Neuronal stem cell (in vitro differentiated cells): ENCODE results near the gene ALDOC.

Source experiments
- DNase-seq: peaks from one replicate; pipeline ENCODE4 v3.0.0-alpha.2; 2013; ENCODE audit warnings: low spot score
- H2AFZ ChIP-seq: one replicate; pipeline ENCODE4 v1.6.1; 2013; ENCODE audit warnings: mild to moderate bottlenecking, low read length, inconsistent platforms
- H2AK5ac ChIP-seq: 2 replicates; pipeline ENCODE4 v1.6.1; 2013; ENCODE audit warnings: low read depth, mild to moderate bottlenecking, inconsistent platforms, low read length, moderate library complexity, mixed read lengths
- H2BK120ac ChIP-seq: 2 replicates; pipeline ENCODE4 v1.6.1; 2013; ENCODE audit warnings: low read depth, mild to moderate bottlenecking, inconsistent platforms, low read length, moderate library complexity, mixed read lengths
- H2BK12ac ChIP-seq: one replicate; pipeline ENCODE4 v1.6.1; 2013; ENCODE audit warnings: low read length, inconsistent platforms
- H2BK15ac ChIP-seq: 2 replicates; pipeline ENCODE4 v1.6.1; 2013; ENCODE audit warnings: mild to moderate bottlenecking, low read length, inconsistent platforms, mixed read lengths
- H2BK5ac ChIP-seq: one replicate; pipeline ENCODE4 v1.6.1; 2013; ENCODE audit warnings: inconsistent platforms, mild to moderate bottlenecking, low read length, moderate library complexity
- H3K14ac ChIP-seq: one replicate; pipeline ENCODE4 v1.6.1; 2013; ENCODE audit warnings: low read length, inconsistent platforms
- H3K18ac ChIP-seq: 2 replicates; pipeline ENCODE4 v1.6.1; 2013; ENCODE audit warnings: low read length, inconsistent platforms
- H3K23ac ChIP-seq: 2 replicates; pipeline ENCODE4 v1.6.1; 2013; ENCODE audit warnings: low read depth, mild to moderate bottlenecking, mixed read lengths, low read length, inconsistent platforms; ENCODE audit not compliant: poor library complexity
- H3K27ac ChIP-seq: replicated peaks from 3 replicates; pipeline ENCODE4 v1.5.1; 2013; ENCODE audit warnings: low read length, inconsistent platforms
- H3K27me3 ChIP-seq, 3 experiments: 2 replicates each; pipeline ENCODE4 v1.6.1; 2013; ENCODE audit warnings: low read length in 3 of 3, mild to moderate bottlenecking in 2 of 3, inconsistent platforms in 1 of 3, low read depth in 1 of 3, mixed read lengths in 1 of 3, moderate library complexity in 1 of 3; ENCODE audit not compliant: control insufficient read depth in 3 of 3, insufficient read depth in 3 of 3
- H3K36me3 ChIP-seq, 2 donors: replicated peaks in 1 of 2; 2 replicates each; pipeline ENCODE4 v1.6.1; 2013; ENCODE audit warnings: low read length in 2 of 2; ENCODE audit not compliant: control insufficient read depth in 2 of 2, insufficient read depth in 2 of 2
- H3K4ac ChIP-seq: 2 replicates; pipeline ENCODE4 v1.6.1; 2013; ENCODE audit warnings: inconsistent platforms, mild to moderate bottlenecking, low read length, moderate library complexity
- H3K4me1 ChIP-seq, 2 donors: 1 replicate in 1 of 2; 2 replicates in 1 of 2; pipeline ENCODE4 v1.6.1; 2013; ENCODE audit warnings: low read length in 2 of 2, low read depth in 1 of 2; ENCODE audit not compliant: control insufficient read depth in 2 of 2, insufficient read depth in 1 of 2
- H3K4me2 ChIP-seq: one replicate; pipeline ENCODE4 v1.6.1; 2013; ENCODE audit warnings: mild to moderate bottlenecking, low read length, inconsistent platforms; ENCODE audit not compliant: insufficient read depth, poor library complexity, severe bottlenecking
- H3K4me3 ChIP-seq, 2 donors: 2 replicates each; pipeline ENCODE4 v1.5.1; 2013; ENCODE audit warnings: low read length in 2 of 2, mild to moderate bottlenecking in 2 of 2, inconsistent platforms in 1 of 2, moderate library complexity in 1 of 2
- H3K79me1 ChIP-seq: one replicate; pipeline ENCODE4 v1.6.1; 2013; ENCODE audit warnings: low read depth, mild to moderate bottlenecking, inconsistent platforms, low read length, moderate library complexity
- H3K9ac ChIP-seq: one replicate; pipeline ENCODE4 v1.6.1; 2013; ENCODE audit warnings: mild to moderate bottlenecking, low read depth, low read length, inconsistent platforms; ENCODE audit not compliant: poor library complexity
- H3K9me3 ChIP-seq, 2 donors: replicated peaks in 1 of 2; 2 replicates each; pipeline versions ENCODE3 to v1.6.1; 2013; ENCODE audit warnings: low read length in 2 of 2, mild to moderate bottlenecking in 2 of 2, inconsistent platforms in 1 of 2, low read depth in 1 of 2, mixed read lengths in 1 of 2, moderate library complexity in 1 of 2; ENCODE audit not compliant: control insufficient read depth in 2 of 2, insufficient read depth in 1 of 2
- H4K8ac ChIP-seq: one replicate; pipeline ENCODE4 v1.6.1; 2013; ENCODE audit warnings: low read depth, mild to moderate bottlenecking, inconsistent platforms, low read length, moderate library complexity
- H4K91ac ChIP-seq: one replicate; pipeline ENCODE4 v1.6.1; 2013; ENCODE audit warnings: low read length, low read depth, mild to moderate bottlenecking, inconsistent platforms; ENCODE audit not compliant: poor library complexity
- WGBS, 2 donors: extraction: QIAGEN DNeasy Blood & Tissue Kit; methylation state at CpG; one replicate each; pipeline ENCODE4 v1.1.7; 2013; ENCODE audit warnings: missing lambda C conversion rate in 2 of 2, mixed read lengths in 1 of 2; ENCODE audit not compliant: insufficient read length in 2 of 2, insufficient replicate concordance in 1 of 2; ENCODE audit errors: extremely low coverage in 2 of 2; 5-methylcytosine and 5-hydroxymethylcytosine counted together

Gene ALDOC

DNA sequence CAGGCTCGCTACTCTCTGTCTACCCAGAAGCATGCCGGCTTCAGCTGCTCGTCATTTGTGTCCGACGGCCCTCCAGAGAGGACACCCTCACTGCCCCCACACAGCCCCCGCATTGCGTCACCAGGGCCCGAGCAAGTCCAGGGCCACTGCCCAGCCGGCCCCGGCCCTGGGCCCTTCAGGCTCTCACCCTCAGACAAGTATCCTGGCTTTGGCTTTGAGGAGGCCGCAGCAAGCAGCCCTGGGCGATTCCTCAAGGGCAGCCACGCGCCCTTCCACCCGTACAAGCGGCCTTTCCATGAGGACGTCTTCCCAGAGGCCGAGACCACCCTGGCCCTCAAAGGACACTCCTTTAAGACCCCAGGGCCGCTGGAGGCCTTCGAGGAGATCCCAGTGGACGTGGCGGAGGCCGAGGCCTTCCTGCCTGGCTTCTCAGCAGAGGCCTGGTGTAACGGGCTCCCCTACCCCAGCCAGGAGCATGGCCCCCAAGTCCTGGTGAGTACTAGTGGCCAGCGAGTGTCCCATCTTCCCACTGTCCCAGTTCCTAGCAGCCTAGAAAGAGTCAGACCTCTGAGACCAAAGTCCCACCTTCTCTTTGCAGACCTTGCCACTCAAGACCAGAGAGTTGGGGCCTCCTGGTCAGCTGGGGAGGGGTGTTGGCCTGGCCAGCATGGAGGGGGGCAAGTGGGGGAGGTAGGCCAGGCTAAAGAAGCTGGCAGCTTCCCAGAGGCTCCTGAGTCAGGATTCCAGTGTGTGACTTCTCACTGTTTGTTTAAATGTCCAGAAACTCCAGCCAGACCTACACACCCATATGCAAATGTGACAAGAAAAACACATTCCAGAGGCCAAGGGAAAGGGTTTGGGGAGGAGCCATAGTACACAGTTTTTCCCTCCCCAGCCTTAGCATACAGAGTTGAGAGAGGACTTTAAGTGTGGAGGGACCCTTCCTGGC is 51.9 kb downstream of the ALDOC start:
- H4K8ac ChIP-seq, result no peak overlapping the region
- no peak for DNase-seq
- peaks cover 12 to 24% of the 10 kb centered on the region in 2 donors for H3K4me1 ChIP-seq
- H3K18ac ChIP-seq, result peak overlapping the region; percentile 70
- peak overlapping the region; percentile 58 for H2AK5ac ChIP-seq
- no CpG with 5 or more reads among the region's 25 CpGs for WGBS, 2 donors
- H3K27me3 ChIP-seq, result peaks cover 0 to 32% (median 0%) of the 10 kb centered on the region in 3 experiments
- H2BK15ac ChIP-seq, result peak overlapping the region; percentile 89
- H2BK12ac ChIP-seq, result peak overlapping the region; percentile 66
- no peaks in the 10 kb centered on the region for H3K9me3 ChIP-seq
- H3K79me1 ChIP-seq, result no peaks in the 10 kb centered on the region
- H2AFZ ChIP-seq, result peak overlapping the region; percentile 44
- no peak overlapping the region for H3K4me2 ChIP-seq
- no peak overlapping the region for H2BK5ac ChIP-seq
- no peaks in the 10 kb centered on the region for H3K36me3 ChIP-seq
- no peak overlapping the region for H3K27ac ChIP-seq
- no peak overlapping the region for H3K4me3 ChIP-seq
- H3K9ac ChIP-seq, result no peak overlapping the region
- no peak overlapping the region for H4K91ac ChIP-seq
- H3K14ac ChIP-seq, result peak overlapping the region; percentile 49
- no peak overlapping the region for H2BK120ac ChIP-seq
- H3K4ac ChIP-seq, result no peak overlapping the region
- no peak overlapping the region for H3K23ac ChIP-seq

GRCh38 chr17:28523876-28524275 is 52.8 kb downstream of the ALDOC start:
- H3K27ac ChIP-seq, result no peak overlapping the region
- H2BK12ac ChIP-seq, result no peak overlapping the region
- peaks cover 12 to 24% of the 10 kb centered on the region in 2 donors for H3K4me1 ChIP-seq
- no peak overlapping the region for H3K4me2 ChIP-seq
- H3K79me1 ChIP-seq, result no peaks in the 10 kb centered on the region
- peaks cover 0 to 37% (median 0%) of the 10 kb centered on the region in 3 experiments for H3K27me3 ChIP-seq
- no peak overlapping the region for H4K8ac ChIP-seq
- H3K4me3 ChIP-seq, result no peak overlapping the region
- no peak for DNase-seq
- no peak overlapping the region for H3K4ac ChIP-seq
- no peak overlapping the region for H2BK5ac ChIP-seq
- no peak overlapping the region for H4K91ac ChIP-seq
- H3K18ac ChIP-seq, result peak overlapping the region; percentile 40
- H3K9me3 ChIP-seq, result no peaks in the 10 kb centered on the region
- H2AFZ ChIP-seq, result no peak overlapping the region
- no peak overlapping the region for H3K14ac ChIP-seq
- no peak overlapping the region for H3K23ac ChIP-seq
- no peak overlapping the region for H3K9ac ChIP-seq
- H3K36me3 ChIP-seq, result no peaks in the 10 kb centered on the region
- H2BK120ac ChIP-seq, result no peak overlapping the region
- no CpG with 5 or more reads among the region's 15 CpGs for WGBS, 2 donors
- H2BK15ac ChIP-seq, result no peak overlapping the region
- peak overlapping the region; percentile 37 for H2AK5ac ChIP-seq

- no peak overlapping the region for H4K91ac ChIP-seq
- H2BK5ac ChIP-seq, result no peak overlapping the region
- H3K23ac ChIP-seq, result no peak overlapping the region
- no peak overlapping the region for H2BK12ac ChIP-seq
- no peak for DNase-seq
- no peak overlapping the region for H3K27ac ChIP-seq
- no peak overlapping the region for H3K9ac ChIP-seq
- no peak overlapping the region for H4K8ac ChIP-seq
- no peaks in the 10 kb centered on the region for H3K36me3 ChIP-seq
- H3K14ac ChIP-seq, result peak overlapping the region; percentile 97
- H3K79me1 ChIP-seq, result no peaks in the 10 kb centered on the region
- peak overlapping the region; percentile 36 for H3K18ac ChIP-seq
- peak overlapping the region; percentile 82 for H2BK15ac ChIP-seq
- no CpG with 5 or more reads among the region's 6 CpGs for WGBS, 2 donors
- H2BK120ac ChIP-seq, result no peak overlapping the region
- no peaks in the 10 kb centered on the region for H3K9me3 ChIP-seq
- H3K27me3 ChIP-seq, result peaks cover 0 to 37% (median 0%) of the 10 kb centered on the region in 3 experiments
- H3K4me1 ChIP-seq, result peaks cover 9 to 18% of the 10 kb centered on the region in 2 donors
- H3K4me3 ChIP-seq, result no peak overlapping the region
- H3K4ac ChIP-seq, result no peak overlapping the region
- H2AK5ac ChIP-seq, result peak overlapping the region; percentile 47
- H3K4me2 ChIP-seq, result no peak overlapping the region
- no peak overlapping the region for H2AFZ ChIP-seq
These were observed 53.5 kb downstream of the ALDOC start for GRCh38 chr17:28523186-28523585.
